GM23248 (cell line): ENCODE results near the gene FRMD5.

Experiments used
- EZH2 ChIP-seq: fragments of 200-600 bp; sonication (generic); IDR thresholded peaks from 2 replicates; pipeline ENCODE4 v1.6.1; 2018; ENCODE audit warnings: antibody characterized with exemption, mild to moderate bottlenecking; ENCODE audit not compliant: insufficient read depth, poor library complexity, severe bottlenecking
- EZH2phosphoT487 ChIP-seq: fragments of 200-600 bp; sonication (generic); IDR thresholded peaks from 2 replicates; pipeline ENCODE4 v1.6.1; 2018; ENCODE audit warnings: antibody characterized with exemption, moderate library complexity, mild to moderate bottlenecking, low read depth; ENCODE audit not compliant: insufficient read depth

DNA sequence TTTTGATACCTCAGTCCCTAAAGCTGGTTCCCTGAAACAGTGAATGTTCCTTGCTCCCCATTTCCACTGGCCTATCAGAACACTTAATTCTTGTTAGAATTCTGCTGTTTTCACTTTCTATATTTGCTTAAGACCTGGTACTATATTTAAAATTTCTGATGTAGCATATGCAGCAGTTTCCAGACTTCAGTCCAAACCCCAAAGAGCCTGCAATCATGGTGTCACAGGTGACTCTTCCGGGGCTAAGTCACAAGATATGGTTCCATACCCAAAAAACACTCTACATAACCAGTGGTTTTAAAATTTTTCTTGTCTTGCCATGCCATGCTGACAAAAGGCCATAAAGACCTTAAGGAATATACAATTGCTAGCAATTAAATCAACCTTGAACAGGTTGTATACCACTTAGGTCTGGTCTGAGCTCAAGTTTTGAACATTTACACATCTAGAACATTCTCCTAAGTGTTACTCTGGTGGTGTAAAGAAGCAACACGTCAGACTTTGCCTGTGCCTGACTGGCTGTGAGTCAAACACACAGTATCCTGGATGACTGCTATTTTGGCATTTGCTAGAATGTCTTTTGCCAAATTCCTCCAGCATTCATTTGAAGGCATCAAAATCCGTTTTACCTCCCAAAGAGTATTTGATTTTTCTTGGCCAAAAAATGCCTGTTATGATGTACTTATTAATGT is 160.0 kb downstream of the FRMD5 start:
- TF ChIP-seq EZH2 (no peak), EZH2phosphoT487 (no peak)
